DND-41 (cell line): ENCODE measurements around the gene MICAL3.

Experiments used
- CTCF ChIP-seq: IDR thresholded peaks from 2 replicates; pipeline ENCODE4 v1.5.1; 2012; ENCODE audit warnings: borderline replicate concordance, low read length, moderate library complexity, mild to moderate bottlenecking; ENCODE audit not compliant: poor library complexity, severe bottlenecking; ENCODE audit errors: extremely low read depth
- EZH2 ChIP-seq: IDR thresholded peaks from 3 replicates; pipeline ENCODE4 v1.6.1; 2012; ENCODE audit warnings: borderline replicate concordance, low read depth, mild to moderate bottlenecking, moderate library complexity, low read length, inconsistent platforms; ENCODE audit not compliant: severe bottlenecking

DNA sequence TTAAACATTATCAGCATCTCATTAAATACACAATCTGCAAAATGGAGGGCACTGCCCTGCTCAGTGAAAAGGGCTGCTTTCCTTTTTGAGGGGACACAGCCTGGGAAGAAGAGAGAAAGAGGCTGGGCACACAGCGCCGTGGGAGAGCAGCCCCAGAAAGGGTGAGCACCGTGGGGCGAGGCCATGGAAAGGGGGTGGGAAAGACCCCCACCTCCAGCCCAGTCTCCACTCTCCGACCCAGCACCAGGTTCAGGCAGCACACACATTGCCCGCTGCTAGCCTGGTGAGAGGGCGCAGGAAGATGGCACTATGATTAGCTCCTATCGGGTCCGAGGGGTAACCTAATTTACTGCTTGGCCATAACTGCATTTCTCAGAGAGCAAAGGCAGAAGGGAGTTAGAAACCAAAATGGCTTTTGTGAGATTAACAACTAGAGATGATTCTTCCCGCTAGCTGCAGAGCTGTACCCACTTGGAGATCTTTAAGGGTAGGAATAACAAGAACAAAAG, 146.1 kb downstream of the MICAL3 start:
- no peak for TF ChIP-seq CTCF
- no peak for TF ChIP-seq EZH2
